Measurements from ENCODE around the gene CTSS.
"Not testable (repeated sequence)": the region's sequence is repeated elsewhere in the genome, so short reads cannot be mapped to it uniquely, and the experiment has no call there.

CTSS gene

GRCh38 chr1:150798525-150798924 is 32.9 kb upstream of the CTSS start:
- DNase-seq (ENCODE audit: extremely low read depth, insufficient read length) = no peak
- H3K36me3 ChIP-seq (ENCODE audit: control insufficient read depth, insufficient read depth, low read length) = peaks cover 1% of the 10 kb centered on the region; the same call in 1 of the 2 replicates
- H3K4me3 ChIP-seq (replicated peaks; ENCODE audit: low read depth, low read length) = no peak overlapping the region
- TF ChIP-seq CTCF (IDR thresholded peaks at IDR 0.05; ENCODE audit: insufficient read depth, low read length, poor library complexity, severe bottlenecking) = no peak
- no peaks in the 10 kb centered on the region for H3K27me3 ChIP-seq (replicated peaks; ENCODE audit: control insufficient read depth, insufficient read depth, low read length)

GRCh38 chr1:150796374-150796773 is 30.8 kb upstream of the CTSS start:
- Histone ChIP-seq H3K36me3 (ENCODE audit: control insufficient read depth, insufficient read depth, low read length) (peaks cover 1% of the 10 kb centered on the region; the same call in 1 of the 2 replicates), H3K4me3 (replicated peaks; ENCODE audit: low read depth, low read length) (no peak overlapping the region), H3K27me3 (replicated peaks; ENCODE audit: control insufficient read depth, insufficient read depth, low read length) (no peaks in the 10 kb centered on the region)
- TF ChIP-seq CTCF (IDR thresholded peaks at IDR 0.05; ENCODE audit: insufficient read depth, low read length, poor library complexity, severe bottlenecking) = no peak
- no peak for DNase-seq (ENCODE audit: extremely low read depth, insufficient read length)

GRCh38 chr1:150793778-150794177 is 28.2 kb upstream of the CTSS start:
- H3K27me3 ChIP-seq (replicated peaks; ENCODE audit: control insufficient read depth, insufficient read depth, low read length); H3K36me3 ChIP-seq (ENCODE audit: control insufficient read depth, insufficient read depth, low read length); H3K4me3 ChIP-seq (replicated peaks; ENCODE audit: low read depth, low read length); DNase-seq (ENCODE audit: extremely low read depth, insufficient read length): not testable (repeated sequence)

GRCh38 chr1:150793221-150793620 is 27.6 kb upstream of the CTSS start:
- no peaks in the 10 kb centered on the region for H3K27me3 ChIP-seq (replicated peaks; ENCODE audit: control insufficient read depth, insufficient read depth, low read length)
- no peak for TF ChIP-seq CTCF (IDR thresholded peaks at IDR 0.05; ENCODE audit: insufficient read depth, low read length, poor library complexity, severe bottlenecking)
- no peaks in the 10 kb centered on the region for H3K36me3 ChIP-seq (ENCODE audit: control insufficient read depth, insufficient read depth, low read length)
- DNase-seq (ENCODE audit: extremely low read depth, insufficient read length) = no peak
- H3K4me3 ChIP-seq (replicated peaks; ENCODE audit: low read depth, low read length) = no peak overlapping the region

- TF ChIP-seq CTCF (IDR thresholded peaks at IDR 0.05; ENCODE audit: insufficient read depth, low read length, poor library complexity, severe bottlenecking) = no peak
- Histone ChIP-seq H3K4me3 (replicated peaks; ENCODE audit: low read depth, low read length) (no peak overlapping the region), H3K27me3 (replicated peaks; ENCODE audit: control insufficient read depth, insufficient read depth, low read length) (no peaks in the 10 kb centered on the region), H3K36me3 (ENCODE audit: control insufficient read depth, insufficient read depth, low read length) (no peaks in the 10 kb centered on the region)
- no peak for DNase-seq (ENCODE audit: extremely low read depth, insufficient read length)
These were observed 26.0 kb upstream of the CTSS start for GRCh38 chr1:150791585-150791984.

- TF ChIP-seq CTCF (IDR thresholded peaks at IDR 0.05; ENCODE audit: insufficient read depth, low read length, poor library complexity, severe bottlenecking) = no peak
- no peak for DNase-seq (ENCODE audit: extremely low read depth, insufficient read length)
- Histone ChIP-seq H3K4me3 (replicated peaks; ENCODE audit: low read depth, low read length) (no peak overlapping the region), H3K36me3 (ENCODE audit: control insufficient read depth, insufficient read depth, low read length) (no peaks in the 10 kb centered on the region), H3K27me3 (replicated peaks; ENCODE audit: control insufficient read depth, insufficient read depth, low read length) (no peaks in the 10 kb centered on the region)
These were observed 23.8 kb upstream of the CTSS start for GRCh38 chr1:150789396-150789795.

Measured in GM06990 (cell line).